K562 (cell line): ENCODE data around the gene PSMD1. TPM values are rescaled to one million over a fixed set of nuclear protein-coding genes. Genes with fewer than 3 reads are reported as not detected.

Experiments
- KHSRP ChIP-seq: fragments of 450-650 bp; IDR thresholded peaks from 2 replicates; pipeline ENCODE4 v1.6.1; 2017
- MYNN ChIP-seq, 2 experiments: sonication (generic); formaldehyde crosslinking in 1 of 2; IDR thresholded peaks; 2 replicates each; pipeline versions ENCODE4 v1.5.0 to v1.6.1; 2016 to 2020; ENCODE audit warnings: antibody characterized with exemption in 1 of 2, missing genetic modification reagents in 1 of 2
- NELFE ChIP-seq: IDR thresholded peaks from 2 replicates; pipeline ENCODE4 v1.6.1; 2011; ENCODE audit warnings: mild to moderate bottlenecking; ENCODE audit not compliant: insufficient read depth, insufficient read length
- NFIX ChIP-seq: fragments of 250-450 bp; sonication (Bioruptor Pico); IDR thresholded peaks from 2 replicates; pipeline ENCODE4 v1.4.0; 2020; ENCODE audit warnings: low read depth, mild to moderate bottlenecking, moderate library complexity
- PHB2 ChIP-seq: fragments of 450-650 bp; IDR thresholded peaks from 2 replicates; pipeline ENCODE4 v1.6.1; 2017; ENCODE audit warnings: low read depth
- PHF20 ChIP-seq: fragments of 450-650 bp; IDR thresholded peaks from 2 replicates; pipeline ENCODE4 v1.6.1; 2018; ENCODE audit not compliant: partially characterized antibody
- RBFOX2 ChIP-seq: fragments of 200-400 bp; formaldehyde crosslinking; IDR thresholded peaks from 2 replicates; pipeline ENCODE4 v1.6.1; 2017; ENCODE audit warnings: low read depth, mild to moderate bottlenecking, low read length, moderate library complexity
- RBM39 ChIP-seq: fragments of 200-400 bp; formaldehyde crosslinking; optimal IDR thresholded peaks from 2 replicates; pipeline ENCODE3; 2018; ENCODE audit warnings: low read depth, low read length
- ZNF134 ChIP-seq: fragments of 250-450 bp; sonication (Bioruptor Pico); conservative IDR thresholded peaks from 2 replicates; pipeline ENCODE4 v1.4.0; 2020
- ZNF165 ChIP-seq: fragments of 250-450 bp; sonication (Bioruptor Pico); IDR thresholded peaks from 2 replicates; pipeline ENCODE4 v1.4.0; 2020; ENCODE audit warnings: borderline replicate concordance
- ZNF175 ChIP-seq: fragments of 200-800 bp; sonication (Bioruptor generic); IDR thresholded peaks from 2 replicates; pipeline ENCODE4 v1.6.1; 2016; ENCODE audit warnings: low read depth, mild to moderate bottlenecking, missing genetic modification characterization, missing compliant biosample characterization
- ZNF239 ChIP-seq: fragments of 250-450 bp; sonication (Bioruptor Pico); IDR thresholded peaks from 2 replicates; pipeline ENCODE4 v1.4.0; 2020; ENCODE audit warnings: mild to moderate bottlenecking
- ZNF311 ChIP-seq: fragments of 250-450 bp; sonication (Bioruptor Pico); IDR thresholded peaks from 2 replicates; pipeline ENCODE4 v1.4.0; 2020; ENCODE audit warnings: mild to moderate bottlenecking, moderate library complexity
- ZNF408 ChIP-seq: fragments of 250-450 bp; sonication (Bioruptor Pico); IDR thresholded peaks from 2 replicates; pipeline ENCODE4 v1.4.0; 2020; ENCODE audit warnings: low read depth, mild to moderate bottlenecking, moderate library complexity
- ZNF444 ChIP-seq: fragments of 250-450 bp; sonication (Bioruptor Pico); IDR thresholded peaks from 2 replicates; pipeline ENCODE4 v1.4.0; 2020; ENCODE audit warnings: mild to moderate bottlenecking, moderate library complexity
- ZNF561 ChIP-seq: fragments of 450-650 bp; formaldehyde crosslinking; conservative IDR thresholded peaks from 2 replicates; pipeline ENCODE4 v1.4.0; 2020; ENCODE audit warnings: mild to moderate bottlenecking, moderate library complexity
- polyA plus RNA-seq, 8 experiments: library from polyadenylated mRNA; depleted of rRNA in 4 of 8; stranded (reverse) in 5 of 8; unstranded in 3 of 8; fragments of >200 nt; fragmentation: Nextera tagmentation in 2 of 8; fragmentation: Illumina TruSeq in 1 of 8; extraction: Ambion mirVana in 2 of 8; extraction: Trizol in 1 of 8; gene quantifications; 2 replicates each; pipeline versions ENCODE4 v1.2.1 to v1.2.3, GENCODE V29; 2011 to 2014; ENCODE audit warnings: inconsistent platforms in 1 of 8, missing spikeins in 1 of 8
- total RNA-seq, 7 experiments: library from RNA; depleted of rRNA in 6 of 7; stranded (reverse); fragments of >200 nt in 6 of 7; fragmentation: Illumina TruSeq in 2 of 7; extraction: Trizol in 2 of 7; gene quantifications; 2 replicates each; pipeline versions ENCODE4 v1.2.1 to v1.2.3, GENCODE V29; 2011 to 2021; ENCODE audit warnings: low replicate concordance in 1 of 7
- TF ChIP-seq, protein P1 (sequence below): fragments of 200-600 bp; sonication (generic); IDR thresholded peaks from one replicate; pipeline ENCODE4 v1.6.1; 2012; ENCODE audit warnings: mild to moderate bottlenecking, low read depth, low read length, inconsistent platforms
- TF ChIP-seq, protein P2 (sequence below): sonication (generic); formaldehyde crosslinking; IDR thresholded peaks from 2 replicates; pipeline ENCODE4 v1.8.0; 2022; ENCODE audit warnings: missing genetic modification reagents, mild to moderate bottlenecking, moderate library complexity, borderline replicate concordance

Gene PSMD1
- total and polyA plus RNA-seq, 9 of the 15 experiments (the other 6 are each of a cell fraction or from before 2014, with no cell fraction given): 100 to 257 (median 147) TPM

DNA sequence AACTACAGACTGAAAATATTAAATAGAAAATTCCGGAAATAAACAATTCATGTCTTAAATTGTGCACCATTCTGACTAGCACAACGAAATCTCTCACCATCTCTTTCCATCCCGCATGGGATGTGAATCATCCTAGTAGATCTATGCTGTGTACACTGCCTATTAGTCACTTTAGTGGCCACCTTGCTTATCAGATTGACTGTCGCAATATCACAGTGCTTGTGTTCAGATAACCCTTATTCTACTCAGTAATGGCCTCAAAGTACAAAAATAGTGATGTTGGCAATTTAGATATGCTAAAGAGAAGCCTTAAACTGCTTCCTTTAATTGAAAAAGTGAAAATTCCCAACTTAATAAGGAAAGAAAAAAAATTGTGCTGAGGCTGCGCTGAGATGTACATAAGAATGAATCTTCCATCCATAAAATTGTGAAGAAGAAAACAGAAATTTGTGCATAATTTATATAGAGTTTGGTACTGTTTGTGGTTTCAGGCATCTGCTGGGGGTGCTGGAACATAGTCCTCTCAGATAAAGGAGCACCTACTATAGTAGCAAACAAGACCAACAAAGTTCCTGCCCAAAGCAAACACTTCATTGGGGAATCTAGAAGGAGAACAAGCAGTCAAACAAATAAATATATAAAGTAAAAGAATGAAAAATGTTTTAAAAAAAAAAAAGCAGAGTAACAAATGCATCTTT is 12.0 kb downstream of the PSMD1 start (continued):
- TF ChIP-seq RBFOX2 (no peak), ZNF408 (CRISPR knock-in tag) (no peak), PHB2 (no peak), NFIX (CRISPR knock-in tag) (no peak), ZNF134 (CRISPR knock-in tag) (no peak), ZNF175 (CRISPR knock-in tag) (no peak), KHSRP (no peak), RBM39 (no peak), ZNF561 (no peak), ZNF239 (no peak), ZNF444 (CRISPR knock-in tag) (no peak), ZNF311 (CRISPR knock-in tag) (no peak), MYNN (IDR thresholded peaks at IDR 0.05) (no peak), MYNN (CRISPR knock-in tag; IDR thresholded peaks at IDR 0.05) (no peak), ZNF165 (CRISPR knock-in tag) (no peak), PHF20 (no peak), NELFE (no peak)
- TF ChIP-seq, protein P1, sequence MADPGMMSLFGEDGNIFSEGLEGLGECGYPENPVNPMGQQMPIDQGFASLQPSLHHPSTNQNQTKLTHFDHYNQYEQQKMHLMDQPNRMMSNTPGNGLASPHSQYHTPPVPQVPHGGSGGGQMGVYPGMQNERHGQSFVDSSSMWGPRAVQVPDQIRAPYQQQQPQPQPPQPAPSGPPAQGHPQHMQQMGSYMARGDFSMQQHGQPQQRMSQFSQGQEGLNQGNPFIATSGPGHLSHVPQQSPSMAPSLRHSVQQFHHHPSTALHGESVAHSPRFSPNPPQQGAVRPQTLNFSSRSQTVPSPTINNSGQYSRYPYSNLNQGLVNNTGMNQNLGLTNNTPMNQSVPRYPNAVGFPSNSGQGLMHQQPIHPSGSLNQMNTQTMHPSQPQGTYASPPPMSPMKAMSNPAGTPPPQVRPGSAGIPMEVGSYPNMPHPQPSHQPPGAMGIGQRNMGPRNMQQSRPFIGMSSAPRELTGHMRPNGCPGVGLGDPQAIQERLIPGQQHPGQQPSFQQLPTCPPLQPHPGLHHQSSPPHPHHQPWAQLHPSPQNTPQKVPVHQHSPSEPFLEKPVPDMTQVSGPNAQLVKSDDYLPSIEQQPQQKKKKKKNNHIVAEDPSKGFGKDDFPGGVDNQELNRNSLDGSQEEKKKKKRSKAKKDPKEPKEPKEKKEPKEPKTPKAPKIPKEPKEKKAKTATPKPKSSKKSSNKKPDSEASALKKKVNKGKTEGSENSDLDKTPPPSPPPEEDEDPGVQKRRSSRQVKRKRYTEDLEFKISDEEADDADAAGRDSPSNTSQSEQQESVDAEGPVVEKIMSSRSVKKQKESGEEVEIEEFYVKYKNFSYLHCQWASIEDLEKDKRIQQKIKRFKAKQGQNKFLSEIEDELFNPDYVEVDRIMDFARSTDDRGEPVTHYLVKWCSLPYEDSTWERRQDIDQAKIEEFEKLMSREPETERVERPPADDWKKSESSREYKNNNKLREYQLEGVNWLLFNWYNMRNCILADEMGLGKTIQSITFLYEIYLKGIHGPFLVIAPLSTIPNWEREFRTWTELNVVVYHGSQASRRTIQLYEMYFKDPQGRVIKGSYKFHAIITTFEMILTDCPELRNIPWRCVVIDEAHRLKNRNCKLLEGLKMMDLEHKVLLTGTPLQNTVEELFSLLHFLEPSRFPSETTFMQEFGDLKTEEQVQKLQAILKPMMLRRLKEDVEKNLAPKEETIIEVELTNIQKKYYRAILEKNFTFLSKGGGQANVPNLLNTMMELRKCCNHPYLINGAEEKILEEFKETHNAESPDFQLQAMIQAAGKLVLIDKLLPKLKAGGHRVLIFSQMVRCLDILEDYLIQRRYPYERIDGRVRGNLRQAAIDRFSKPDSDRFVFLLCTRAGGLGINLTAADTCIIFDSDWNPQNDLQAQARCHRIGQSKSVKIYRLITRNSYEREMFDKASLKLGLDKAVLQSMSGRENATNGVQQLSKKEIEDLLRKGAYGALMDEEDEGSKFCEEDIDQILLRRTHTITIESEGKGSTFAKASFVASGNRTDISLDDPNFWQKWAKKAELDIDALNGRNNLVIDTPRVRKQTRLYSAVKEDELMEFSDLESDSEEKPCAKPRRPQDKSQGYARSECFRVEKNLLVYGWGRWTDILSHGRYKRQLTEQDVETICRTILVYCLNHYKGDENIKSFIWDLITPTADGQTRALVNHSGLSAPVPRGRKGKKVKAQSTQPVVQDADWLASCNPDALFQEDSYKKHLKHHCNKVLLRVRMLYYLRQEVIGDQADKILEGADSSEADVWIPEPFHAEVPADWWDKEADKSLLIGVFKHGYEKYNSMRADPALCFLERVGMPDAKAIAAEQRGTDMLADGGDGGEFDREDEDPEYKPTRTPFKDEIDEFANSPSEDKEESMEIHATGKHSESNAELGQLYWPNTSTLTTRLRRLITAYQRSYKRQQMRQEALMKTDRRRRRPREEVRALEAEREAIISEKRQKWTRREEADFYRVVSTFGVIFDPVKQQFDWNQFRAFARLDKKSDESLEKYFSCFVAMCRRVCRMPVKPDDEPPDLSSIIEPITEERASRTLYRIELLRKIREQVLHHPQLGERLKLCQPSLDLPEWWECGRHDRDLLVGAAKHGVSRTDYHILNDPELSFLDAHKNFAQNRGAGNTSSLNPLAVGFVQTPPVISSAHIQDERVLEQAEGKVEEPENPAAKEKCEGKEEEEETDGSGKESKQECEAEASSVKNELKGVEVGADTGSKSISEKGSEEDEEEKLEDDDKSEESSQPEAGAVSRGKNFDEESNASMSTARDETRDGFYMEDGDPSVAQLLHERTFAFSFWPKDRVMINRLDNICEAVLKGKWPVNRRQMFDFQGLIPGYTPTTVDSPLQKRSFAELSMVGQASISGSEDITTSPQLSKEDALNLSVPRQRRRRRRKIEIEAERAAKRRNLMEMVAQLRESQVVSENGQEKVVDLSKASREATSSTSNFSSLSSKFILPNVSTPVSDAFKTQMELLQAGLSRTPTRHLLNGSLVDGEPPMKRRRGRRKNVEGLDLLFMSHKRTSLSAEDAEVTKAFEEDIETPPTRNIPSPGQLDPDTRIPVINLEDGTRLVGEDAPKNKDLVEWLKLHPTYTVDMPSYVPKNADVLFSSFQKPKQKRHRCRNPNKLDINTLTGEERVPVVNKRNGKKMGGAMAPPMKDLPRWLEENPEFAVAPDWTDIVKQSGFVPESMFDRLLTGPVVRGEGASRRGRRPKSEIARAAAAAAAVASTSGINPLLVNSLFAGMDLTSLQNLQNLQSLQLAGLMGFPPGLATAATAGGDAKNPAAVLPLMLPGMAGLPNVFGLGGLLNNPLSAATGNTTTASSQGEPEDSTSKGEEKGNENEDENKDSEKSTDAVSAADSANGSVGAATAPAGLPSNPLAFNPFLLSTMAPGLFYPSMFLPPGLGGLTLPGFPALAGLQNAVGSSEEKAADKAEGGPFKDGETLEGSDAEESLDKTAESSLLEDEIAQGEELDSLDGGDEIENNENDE: no peak
- TF ChIP-seq, protein P2, sequence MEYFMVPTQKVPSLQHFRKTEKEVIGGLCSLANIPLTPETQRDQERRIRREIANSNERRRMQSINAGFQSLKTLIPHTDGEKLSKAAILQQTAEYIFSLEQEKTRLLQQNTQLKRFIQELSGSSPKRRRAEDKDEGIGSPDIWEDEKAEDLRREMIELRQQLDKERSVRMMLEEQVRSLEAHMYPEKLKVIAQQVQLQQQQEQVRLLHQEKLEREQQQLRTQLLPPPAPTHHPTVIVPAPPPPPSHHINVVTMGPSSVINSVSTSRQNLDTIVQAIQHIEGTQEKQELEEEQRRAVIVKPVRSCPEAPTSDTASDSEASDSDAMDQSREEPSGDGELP (CRISPR knock-in tag): no peak
